Small intestine (tissue), 7 donors: Measurements from ENCODE around the gene SIX1. TPM values are rescaled to one million over a fixed set of nuclear protein-coding genes. Genes with fewer than 3 reads are reported as not detected.

Experiments
- DNase-seq, 2 donors: peaks; one replicate each; pipeline versions ENCODE4 v3.0.0 to v3.0.0-alpha.2; 2013
- FAIRE-seq: peaks from 2 replicates; lab custom pipeline; 2012; peaks lifted over from hg19 to GRCh38; lab: Jason Lieb, UNC
- H3K27ac ChIP-seq, 3 donors: one replicate each; pipeline ENCODE4 v1.5.1; 2013; ENCODE audit warnings: low read length in 2 of 3, mild to moderate bottlenecking in 2 of 3, control low read depth in 1 of 3, inconsistent platforms in 1 of 3, low read depth in 1 of 3, moderate library complexity in 1 of 3
- H3K27me3 ChIP-seq, 3 donors: one replicate each; pipeline ENCODE4 v1.6.1; 2013; ENCODE audit warnings: low read length in 3 of 3, inconsistent platforms in 1 of 3; ENCODE audit not compliant: control insufficient read depth in 3 of 3, insufficient read depth in 3 of 3
- H3K36me3 ChIP-seq, 3 donors: one replicate each; pipeline ENCODE4 v1.6.1; 2013; ENCODE audit warnings: low read length in 3 of 3, inconsistent platforms in 1 of 3, low read depth in 1 of 3, mild to moderate bottlenecking in 1 of 3, moderate library complexity in 1 of 3; ENCODE audit not compliant: control insufficient read depth in 3 of 3, insufficient read depth in 2 of 3
- H3K4me1 ChIP-seq, 3 donors: one replicate each; pipeline ENCODE4 v1.6.1; 2013; ENCODE audit warnings: low read length in 2 of 3, inconsistent platforms in 1 of 3, low read depth in 1 of 3, mild to moderate bottlenecking in 1 of 3, moderate library complexity in 1 of 3; ENCODE audit not compliant: control insufficient read depth in 3 of 3, insufficient read depth in 2 of 3
- H3K4me3 ChIP-seq, 3 donors: one replicate each; pipeline ENCODE4 v1.5.1; 2013; ENCODE audit warnings: low read length in 3 of 3, control low read depth in 1 of 3, inconsistent platforms in 1 of 3, low read depth in 1 of 3, mild to moderate bottlenecking in 1 of 3, moderate library complexity in 1 of 3
- H3K9me3 ChIP-seq, 2 donors: one replicate each; pipeline ENCODE4 v1.6.1; 2013; ENCODE audit warnings: low read depth in 1 of 2, low read length in 1 of 2; ENCODE audit not compliant: control insufficient read depth in 2 of 2, insufficient read depth in 1 of 2
- WGBS, 3 donors: extraction: QIAGEN DNeasy Blood & Tissue Kit; methylation state at CpG; one replicate each; pipeline ENCODE4 v1.1.7; 2013; 5-methylcytosine and 5-hydroxymethylcytosine counted together
- polyA plus RNA-seq, 4 donors: library from polyadenylated mRNA; stranded (reverse) in 3 of 4; unstranded in 1 of 4; fragments of 200-250 nt in 3 of 4; fragments of 120-200 nt in 1 of 4; gene quantifications; one replicate each; pipeline versions ENCODE4 v1.2.1 to v1.2.3, GENCODE V29; 2013
- donor health status: healthy with polysubstance abuse.
- donor health status: control.
- donor health status: control.
- donor health status: Bipolar disorder and iron deficiency.
- donor health status: healthy.

SIX1 gene
- polyA plus RNA-seq, 4 donors, result 0.18 to 0.32 (median 0.27) TPM; not detected in 1

DNA sequence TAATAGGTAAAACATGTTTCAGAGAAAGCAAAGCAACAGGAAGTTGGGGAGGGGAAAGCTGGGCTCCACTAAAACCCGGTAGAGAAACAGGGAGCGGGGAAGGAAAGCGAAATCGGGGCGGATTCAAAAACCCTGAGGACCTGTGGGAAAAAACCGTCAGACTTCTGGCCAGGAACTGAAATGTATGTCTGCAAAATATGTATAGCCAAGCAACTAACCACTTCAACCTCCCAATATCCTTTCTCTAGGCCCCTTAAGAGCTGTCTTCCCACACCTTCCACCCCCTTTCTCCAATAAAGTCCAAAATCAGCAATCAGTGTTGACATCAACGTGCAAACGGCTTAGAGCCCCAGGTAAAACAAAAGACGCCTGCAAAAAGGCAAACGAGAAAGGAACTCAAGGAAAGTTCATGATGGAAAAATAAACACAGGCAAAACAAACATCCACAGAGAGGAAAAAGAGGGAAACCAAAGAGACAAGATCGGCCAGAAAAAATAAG is 32.8 kb downstream of the SIX1 start:
- DNase-seq (no peak), FAIRE-seq (no peak)
- Histone ChIP-seq H3K4me3 (no peak overlapping the region), H3K27ac (no peak overlapping the region), H3K27me3 (no peaks in the 10 kb centered on the region), H3K9me3 (no peaks in the 10 kb centered on the region), H3K4me1 (no peaks in the 10 kb centered on the region), H3K36me3 (no peaks in the 10 kb centered on the region)
- 48 to 65% (median 58%) methylated on average over 11 of the region's 11 CpGs for WGBS, 3 donors

DNA sequence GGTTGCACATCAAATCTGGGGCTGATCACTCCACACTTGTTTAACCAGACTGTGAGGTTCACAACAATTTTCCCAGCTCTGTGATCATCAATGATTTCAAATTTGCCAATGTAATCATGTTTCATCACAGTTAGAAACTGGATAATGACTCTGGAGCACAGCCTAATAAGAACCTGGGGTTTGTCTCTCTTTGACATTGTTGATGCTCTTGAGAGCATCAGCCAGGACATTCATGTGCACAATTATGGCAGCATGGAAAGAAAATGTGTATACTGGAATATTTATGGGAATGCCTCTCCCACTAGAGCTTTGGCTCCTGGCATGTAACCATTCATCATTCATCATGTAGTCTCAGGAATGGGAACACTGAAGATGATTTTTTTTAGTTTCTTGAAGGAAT is 47.0 kb downstream of the SIX1 start:
- Histone ChIP-seq H3K27me3 (no peaks in the 10 kb centered on the region), H3K4me3 (no peak overlapping the region), H3K27ac (no peak overlapping the region), H3K4me1 (no peaks in the 10 kb centered on the region), H3K9me3 (no peaks in the 10 kb centered on the region), H3K36me3 (no peaks in the 10 kb centered on the region)
- no peak for FAIRE-seq
- DNase-seq, result no peak

DNA sequence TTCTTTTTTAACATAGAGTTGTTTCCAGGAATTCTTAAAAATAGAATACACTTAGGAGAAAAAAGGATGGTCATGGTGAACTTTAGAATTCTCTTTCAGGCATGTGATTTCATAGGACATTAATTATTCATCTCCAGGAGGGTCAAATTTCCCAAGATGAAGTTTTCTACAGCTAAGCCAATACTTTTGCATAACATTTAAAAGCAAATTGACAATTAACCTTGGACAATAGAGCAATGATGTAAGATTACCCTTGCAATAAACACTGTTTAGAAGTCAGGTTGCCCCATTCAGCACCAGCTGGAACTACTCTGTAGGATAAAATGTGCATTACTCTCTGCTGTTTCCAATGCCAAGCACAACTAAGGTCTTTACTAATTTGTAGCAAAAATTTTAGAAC is 49.5 kb downstream of the SIX1 start:
- no peaks in the 10 kb centered on the region for H3K4me1 ChIP-seq
- DNase-seq (no peak), FAIRE-seq (no peak)
- no peaks in the 10 kb centered on the region for H3K9me3 ChIP-seq
- no peak overlapping the region for H3K27ac ChIP-seq
- H3K4me3 ChIP-seq, result no peak overlapping the region
- no peaks in the 10 kb centered on the region for H3K27me3 ChIP-seq
- H3K36me3 ChIP-seq, result no peaks in the 10 kb centered on the region

DNA sequence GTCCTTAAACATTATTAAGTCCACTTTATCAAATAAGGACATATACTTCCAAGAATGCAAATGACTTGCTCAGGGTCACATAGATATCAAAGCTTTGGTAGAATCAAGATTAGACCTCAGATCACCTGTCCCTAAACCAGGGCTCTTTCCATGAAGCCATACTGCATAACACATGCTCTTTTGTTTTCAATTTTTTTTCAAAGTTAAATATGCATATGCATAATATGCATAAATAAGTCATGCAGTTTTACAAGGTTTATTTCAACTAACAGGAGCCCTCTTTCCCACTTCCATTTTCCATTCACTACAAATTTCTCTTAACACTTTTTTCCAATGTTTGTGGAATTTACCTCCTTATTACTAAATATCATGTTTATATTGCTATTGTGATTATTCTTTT is 53.1 kb downstream of the SIX1 start:
- H3K4me3 ChIP-seq, result no peak overlapping the region
- H3K36me3 ChIP-seq, result no peaks in the 10 kb centered on the region
- H3K4me1 ChIP-seq, result no peaks in the 10 kb centered on the region
- DNase-seq (no peak), FAIRE-seq (no peak)
- no peak overlapping the region for H3K27ac ChIP-seq
- H3K27me3 ChIP-seq, result peaks cover 0 to 2% (median 0%) of the 10 kb centered on the region in 3 donors
- no peaks in the 10 kb centered on the region for H3K9me3 ChIP-seq

DNA sequence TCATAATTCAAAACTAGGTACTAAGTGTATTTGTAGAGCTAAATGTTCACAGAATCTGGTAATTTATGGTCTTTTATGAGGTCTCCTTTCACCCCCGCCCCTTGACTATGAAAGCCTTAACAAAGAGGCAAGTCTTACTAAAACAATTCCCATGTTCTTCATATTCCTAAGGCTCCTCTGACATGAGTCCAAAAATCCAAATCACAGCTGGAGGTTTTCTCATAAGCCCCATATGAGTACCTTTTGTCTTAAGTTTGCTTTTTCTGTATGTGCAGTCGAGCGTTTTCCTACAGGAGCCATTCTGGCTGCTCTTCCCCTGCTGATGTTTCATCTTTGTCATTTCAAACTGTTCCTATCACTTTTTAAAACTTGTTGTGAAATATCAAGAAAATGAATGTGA is 55.2 kb downstream of the SIX1 start:
- Histone ChIP-seq H3K9me3 (no peaks in the 10 kb centered on the region), H3K36me3 (no peaks in the 10 kb centered on the region), H3K27me3 (peaks cover 0 to 2% (median 0%) of the 10 kb centered on the region in 3 donors), H3K4me1 (no peaks in the 10 kb centered on the region), H3K27ac (no peak overlapping the region), H3K4me3 (no peak overlapping the region)
- no peak for FAIRE-seq
- WGBS, 3 donors, result 77 to 94% (median 84%) methylated on average over 3 of the region's 3 CpGs
- no peak for DNase-seq

Other genes starting within 250 kb of the SIX1 start
- gene C14orf39, start 163.4 kb downstream of the SIX1 start, polyA plus RNA-seq, result under 1 TPM in 1 of 4 donors, not detected in 3; 0.06 TPM
- not detected for gene SIX6, start 140.3 kb downstream of the SIX1 start, polyA plus RNA-seq
- under 1 TPM in 2 of 4 donors, not detected in 2; 0.12 to 0.25 TPM for gene SIX4, start 74.9 kb upstream of the SIX1 start, polyA plus RNA-seq
- 10 to 100 TPM in 3 of 4 donors, 1 to 10 TPM in 1; 9.5 to 28.7 (median 12.8) TPM for gene MNAT1, start 85.3 kb upstream of the SIX1 start, polyA plus RNA-seq